Measurements from ENCODE around the gene MCUB. TPM values are rescaled to one million over a fixed set of nuclear protein-coding genes. Genes with fewer than 3 reads are reported as not detected.

MCUB gene
- total and polyA plus RNA-seq, 9 of the 15 experiments (the other 6 are each of a cell fraction or from before 2014, with no cell fraction given), result 1.4 to 21.5 (median 5.4) TPM

GRCh38 chr4:109548655-109549054 is 11.4 kb upstream of the MCUB start:
- Histone ChIP-seq H3K4me1 (replicated peaks in 1 of 2; ENCODE audit: control insufficient read depth in 2 of 2, insufficient read depth in 2 of 2, low read length in 2 of 2) (no peaks in the 10 kb centered on the region), H2AFZ (ENCODE audit: low read depth, low read length) (no peak overlapping the region), H4K20me1 (replicated peaks; ENCODE audit: control insufficient read depth, insufficient read depth, low read length) (no peaks in the 10 kb centered on the region), H3K79me2 (ENCODE audit: control insufficient read depth, insufficient read depth, low read length) (no peaks in the 10 kb centered on the region), H3K4me2 (ENCODE audit: insufficient read depth, low read length) (no peak overlapping the region), H3K27me3 (ENCODE audit: control insufficient read depth in 2 of 2, insufficient read depth in 2 of 2, low read length in 2 of 2) (no peaks in the 10 kb centered on the region), H3K9me1 (ENCODE audit: control insufficient read depth, insufficient read depth, low read length) (no peaks in the 10 kb centered on the region), H3K4me3 (no peak overlapping the region), H3K27ac (ENCODE audit: extremely low read depth, low read depth, low read length) (no peak overlapping the region), H3K9ac (ENCODE audit: insufficient read depth in 1 of 2, low read depth in 2 of 2, low read length in 2 of 2) (no peak overlapping the region), H3K36me3 (ENCODE audit: control insufficient read depth, insufficient read depth, low read length) (no peaks in the 10 kb centered on the region), H3K9me3 (replicated peaks; ENCODE audit: control insufficient read depth, insufficient read depth, low read depth, low read length) (no peaks in the 10 kb centered on the region)
- ChIA-PET CTCF (ENCODE audit: low intra/inter-chr PET ratio) (no interaction called here), POLR2A (no interaction called here)
- FAIRE-seq, result no peak
- no TSS peak for BruUV-seq (replicated peaks)
- intact Hi-C loops (cut with micrococcal nuclease), result no loop called here
- TF ChIP-seq MAFK (IDR thresholded peaks at IDR 0.05; ENCODE audit: low read length) (0 out of 2 replicates have a peak, but pooled peaks have one; percentile 11), RFX5 (IDR thresholded peaks at IDR 0.05; ENCODE audit: low read depth, low read length) (no peak), C11orf30 (IDR thresholded peaks at IDR 0.05; ENCODE audit: low read depth) (peak; percentile 29; the same call in 1 of the 2 replicates), ZNF316 (IDR thresholded peaks at IDR 0.05) (peak; percentile 58; the same call in 1 of the 2 replicates), ZNF431 (CRISPR knock-in tag; IDR thresholded peaks at IDR 0.05) (peak; percentile 81; the same call in 1 of the 2 replicates), MAFF (IDR thresholded peaks at IDR 0.05; ENCODE audit: low read length) (peak; percentile 13; the same call in 1 of the 2 replicates)
- in situ Hi-C loops (cut with MboI), result no loop called here
- 33% methylated on average over 2 of the region's 2 CpGs for WGBS (ENCODE audit: insufficient coverage, low coverage, missing lambda C conversion rate)
- ATAC-seq, result no peak
- no peak for DNase-seq (ENCODE audit: extremely low read depth in 1 of 4, low spot score in 3 of 4)

GRCh38 chr4:109552237-109552636 is 7.8 kb upstream of the MCUB start:
- TF ChIP-seq DEAF1 (CRISPR knock-in tag; IDR thresholded peaks at IDR 0.05) (no peak), PBX2 (CRISPR knock-in tag; IDR thresholded peaks at IDR 0.05; ENCODE audit: low read depth) (no peak), PBX2 (tag; conservative IDR thresholded peaks at IDR 0.05; ENCODE audit: low read depth) (peak; percentile 53), ELF4 (CRISPR knock-in tag; IDR thresholded peaks at IDR 0.05) (no peak), ZNF507 (tag; conservative IDR thresholded peaks at IDR 0.05) (no peak), MEIS2 (IDR thresholded peaks at IDR 0.05; ENCODE audit: partially characterized antibody) (peak; percentile 51), LEF1 (IDR thresholded peaks at IDR 0.05) (no peak)
- Histone ChIP-seq H3K4me1 (replicated peaks in 1 of 2; ENCODE audit: control insufficient read depth in 2 of 2, insufficient read depth in 2 of 2, low read length in 2 of 2) (no peaks in the 10 kb centered on the region), H3K36me3 (ENCODE audit: control insufficient read depth, insufficient read depth, low read length) (no peaks in the 10 kb centered on the region), H3K4me3 (no peak overlapping the region), H4K20me1 (replicated peaks; ENCODE audit: control insufficient read depth, insufficient read depth, low read length) (no peaks in the 10 kb centered on the region), H3K79me2 (ENCODE audit: control insufficient read depth, insufficient read depth, low read length) (no peaks in the 10 kb centered on the region), H2AFZ (ENCODE audit: low read depth, low read length) (no peak overlapping the region), H3K9ac (ENCODE audit: insufficient read depth in 1 of 2, low read depth in 2 of 2, low read length in 2 of 2) (no peak overlapping the region), H3K4me2 (ENCODE audit: insufficient read depth, low read length) (no peak overlapping the region), H3K9me3 (replicated peaks; ENCODE audit: control insufficient read depth, insufficient read depth, low read depth, low read length) (no peaks in the 10 kb centered on the region), H3K9me1 (ENCODE audit: control insufficient read depth, insufficient read depth, low read length) (no peaks in the 10 kb centered on the region), H3K27me3 (ENCODE audit: control insufficient read depth in 2 of 2, insufficient read depth in 2 of 2, low read length in 2 of 2) (no peaks in the 10 kb centered on the region), H3K27ac (ENCODE audit: extremely low read depth, low read depth, low read length) (no peak overlapping the region)
- 73% methylated on average over 6 of the region's 6 CpGs for WGBS (ENCODE audit: insufficient coverage, low coverage, missing lambda C conversion rate)
- FAIRE-seq (no peak), ATAC-seq (no peak), DNase-seq (ENCODE audit: extremely low read depth in 1 of 4, low spot score in 3 of 4) (no peak)
- in situ Hi-C loops (cut with MboI), result no loop called here
- BruUV-seq (replicated peaks), result no TSS peak
- CTCF ChIA-PET (ENCODE audit: low intra/inter-chr PET ratio), result no interaction called here
- intact Hi-C loops (cut with micrococcal nuclease), result no loop called here
- POLR2A ChIA-PET, result no interaction called here
